ENCODE data around the gene IL31. TPM values are rescaled to one million over a fixed set of nuclear protein-coding genes. Genes with fewer than 3 reads are reported as not detected.

Gene IL31
- total RNA-seq, 3 donors from 2014 or later, result not detected

DNA sequence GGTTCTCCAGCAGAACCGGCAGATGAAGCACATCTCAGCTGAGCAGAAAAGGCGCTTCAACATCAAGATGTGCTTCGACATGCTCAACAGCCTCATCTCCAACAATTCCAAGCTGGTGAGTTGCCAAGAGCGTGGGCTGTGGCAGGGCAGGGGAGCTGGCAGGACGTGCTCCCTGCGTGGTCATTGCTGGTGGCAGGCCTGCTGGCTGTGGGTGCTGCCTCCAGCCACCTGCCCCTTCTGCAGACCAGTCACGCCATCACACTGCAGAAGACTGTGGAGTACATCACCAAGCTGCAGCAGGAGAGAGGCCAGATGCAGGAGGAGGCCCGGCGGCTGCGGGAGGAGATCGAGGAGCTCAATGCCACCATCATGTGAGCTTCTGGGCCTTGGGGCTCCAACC lies 35.8 kb downstream of the IL31 start:
- H3K4me3 ChIP-seq, result no peak overlapping the region
- H3K4me1 ChIP-seq (ENCODE audit: low read depth), result no peaks in the 10 kb centered on the region
- intact Hi-C loops (cut with DNase I, micrococcal nuclease), result no loop called here
- no peak for TF ChIP-seq CTCF (IDR thresholded peaks at IDR 0.05)
- no peak for DNase-seq
- H3K36me3 ChIP-seq (ENCODE audit: low read depth), result peaks cover 15% of the 10 kb centered on the region
- ATAC-seq, result no peak
- no peaks in the 10 kb centered on the region for H3K9me3 ChIP-seq

- Histone ChIP-seq H3K9me3 (no peaks in the 10 kb centered on the region), H3K36me3 (ENCODE audit: low read depth) (peaks cover 14% of the 10 kb centered on the region), H3K4me3 (no peak overlapping the region), H3K4me1 (ENCODE audit: low read depth) (no peaks in the 10 kb centered on the region)
- no peak for TF ChIP-seq CTCF (IDR thresholded peaks at IDR 0.05)
- intact Hi-C loops (cut with DNase I, micrococcal nuclease), result no loop called here
- ATAC-seq (peak; percentile 72), DNase-seq (peak in 2 of 3 donors; percentile 51 to 66)
These were observed 36.3 kb downstream of the IL31 start for GRCh38 chr12:122137681-122138080.

GRCh38 chr12:122137229-122137628 lies 36.8 kb downstream of the IL31 start:
- intact Hi-C loops (cut with DNase I, micrococcal nuclease), result no loop called here
- TF ChIP-seq CTCF (IDR thresholded peaks at IDR 0.05), result no peak
- peak; percentile 1 for ATAC-seq

GRCh38 chr12:122135437-122136031 lies 38.5 kb downstream of the IL31 start:
- Histone ChIP-seq H3K4me1 (ENCODE audit: low read depth) (no peaks in the 10 kb centered on the region), H3K9me3 (no peaks in the 10 kb centered on the region), H3K4me3 (no peak overlapping the region), H3K36me3 (ENCODE audit: low read depth) (peaks cover 3% of the 10 kb centered on the region)
- ATAC-seq (no peak), DNase-seq (no peak)
- TF ChIP-seq CTCF (IDR thresholded peaks at IDR 0.05), result no peak
- intact Hi-C loops (cut with DNase I, micrococcal nuclease), result no loop called here

More at GRCh38 chr12:122137229-122137628, 36.8 kb downstream of the IL31 start:
- Histone ChIP-seq H3K36me3 (ENCODE audit: low read depth) (peaks cover 11% of the 10 kb centered on the region), H3K4me1 (ENCODE audit: low read depth) (no peaks in the 10 kb centered on the region), H3K4me3 (no peak overlapping the region), H3K9me3 (no peaks in the 10 kb centered on the region)
- DNase-seq, result no peak

GRCh38 chr12:122133192-122133950 lies 40.6 kb downstream of the IL31 start:
- no peak for ATAC-seq

More at GRCh38 chr12:122133192-122133950, 40.6 kb downstream of the IL31 start:
- TF ChIP-seq CTCF (IDR thresholded peaks at IDR 0.05), result no peak
- Histone ChIP-seq H3K36me3 (ENCODE audit: low read depth) (peaks cover 19% of the 10 kb centered on the region), H3K4me3 (no peak overlapping the region), H3K4me1 (ENCODE audit: low read depth) (no peaks in the 10 kb centered on the region), H3K9me3 (no peaks in the 10 kb centered on the region)
- intact Hi-C loops (cut with DNase I, micrococcal nuclease), result no loop called here
- no peak for DNase-seq
